SK-N-SH treated with all-trans-retinoic acid at 6 μM for 48 hours (cell line): ENCODE data around the gene RIC8A.

ENCODE experiments used
- BACH2 ChIP-seq: fragments of 250-450 bp; sonication (Bioruptor Pico); IDR thresholded peaks from 2 replicates; pipeline ENCODE4 v1.9.0; 2021; ENCODE audit warnings: mild to moderate bottlenecking, borderline replicate concordance
- CSDC2 ChIP-seq: fragments of 250-450 bp; sonication (Bioruptor Pico); IDR thresholded peaks from 2 replicates; pipeline ENCODE4 v1.5.0; 2020; ENCODE audit warnings: mild to moderate bottlenecking, moderate library complexity
- PATZ1 ChIP-seq: fragments of 250-450 bp; sonication (Bioruptor Pico); IDR thresholded peaks from 2 replicates; pipeline ENCODE4 v1.8.0; 2020; ENCODE audit warnings: mild to moderate bottlenecking, moderate library complexity, borderline replicate concordance
- RARB ChIP-seq: fragments of 250-450 bp; sonication (Bioruptor Pico); IDR thresholded peaks from 2 replicates; pipeline ENCODE4 v1.8.0; 2021; ENCODE audit warnings: mild to moderate bottlenecking, moderate library complexity
- TCF4 ChIP-seq: fragments of 250-450 bp; sonication (Bioruptor Pico); IDR thresholded peaks from 2 replicates; pipeline ENCODE4 v1.8.0; 2021; ENCODE audit warnings: mild to moderate bottlenecking, moderate library complexity, borderline replicate concordance
- TSHZ2 ChIP-seq: fragments of 250-450 bp; sonication (Bioruptor Pico); IDR thresholded peaks from 2 replicates; pipeline ENCODE4 v1.5.0; 2020; ENCODE audit warnings: mild to moderate bottlenecking, moderate library complexity
- ZC3H10 ChIP-seq: fragments of 250-450 bp; sonication (Bioruptor Pico); IDR thresholded peaks from 2 replicates; pipeline ENCODE4 v1.5.1; 2021; ENCODE audit warnings: mild to moderate bottlenecking, moderate library complexity
- ZFP30 ChIP-seq: fragments of 450-650 bp; formaldehyde crosslinking; IDR thresholded peaks from 2 replicates; pipeline ENCODE4 v1.5.0; 2022; ENCODE audit warnings: mild to moderate bottlenecking, moderate library complexity
- ZNF70 ChIP-seq: fragments of 450-650 bp; formaldehyde crosslinking; IDR thresholded peaks from 2 replicates; pipeline ENCODE4 v1.5.0; 2020; ENCODE audit warnings: mild to moderate bottlenecking, moderate library complexity

GRCh38 chr11:206002-206384 lies 1.5 kb upstream of the RIC8A start:
- TF ChIP-seq ZFP30 (no peak), PATZ1 (no peak), CSDC2 (CRISPR knock-in tag) (no peak), TSHZ2 (no peak), RARB (CRISPR knock-in tag) (no peak), TCF4 (CRISPR knock-in tag) (no peak), ZC3H10 (CRISPR knock-in tag) (no peak), BACH2 (CRISPR knock-in tag) (no peak), ZNF70 (CRISPR knock-in tag) (no peak)
